GM21825 (cell line): Measurements from ENCODE around the gene SDCCAG8.
A peak's percentile ranks its signal among the peaks of the same experiment; 100 is the strongest.

Experiments
- ATAC-seq: cut with Tn5 transposase; IDR thresholded peaks from one replicate; pipeline ENCODE4 v1.9.1; 2021; ENCODE audit warnings: mild to moderate bottlenecking, moderate library complexity; ENCODE audit not compliant: unreplicated experiment

SDCCAG8 gene

DNA sequence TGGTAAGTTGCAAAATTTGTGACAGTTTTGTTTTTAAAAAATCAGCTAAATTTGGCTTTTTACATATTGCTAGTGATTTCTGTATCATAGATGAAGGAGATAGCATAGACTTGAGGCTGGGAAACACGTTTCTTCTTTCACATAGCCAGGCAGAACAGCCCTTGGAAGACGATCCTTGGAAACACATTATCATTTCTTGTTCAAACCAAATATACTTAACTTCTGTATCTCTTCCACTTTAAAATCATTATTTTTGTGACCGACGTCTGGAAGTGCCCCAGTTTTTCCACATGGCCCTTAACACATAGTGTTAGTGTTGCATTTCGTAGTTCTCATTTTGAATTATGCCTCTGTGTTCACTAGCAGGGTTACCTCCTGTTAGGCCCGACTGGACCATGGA is 193.5 kb downstream of the SDCCAG8 start:
- ATAC-seq, result no peak

DNA sequence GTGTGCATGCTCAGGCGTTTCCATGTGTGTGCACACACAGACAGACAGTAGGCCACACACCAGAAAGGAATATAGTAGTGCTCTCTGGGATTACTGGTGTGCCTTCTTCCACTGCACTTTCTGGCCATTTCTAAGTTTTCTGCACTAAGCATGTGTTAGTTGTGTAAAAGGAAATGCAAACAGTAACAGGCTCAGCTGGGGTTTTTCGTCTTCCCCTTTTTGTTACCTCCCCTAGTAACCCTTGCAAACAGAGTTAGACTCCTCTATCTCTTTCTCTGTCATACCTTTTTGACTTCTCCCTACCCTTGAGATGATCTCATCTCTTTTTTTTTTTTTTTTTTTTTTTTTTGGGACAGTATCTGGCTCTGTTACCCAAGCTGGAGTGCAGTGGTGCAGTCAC is 196.3 kb downstream of the SDCCAG8 start:
- no peak for ATAC-seq

DNA sequence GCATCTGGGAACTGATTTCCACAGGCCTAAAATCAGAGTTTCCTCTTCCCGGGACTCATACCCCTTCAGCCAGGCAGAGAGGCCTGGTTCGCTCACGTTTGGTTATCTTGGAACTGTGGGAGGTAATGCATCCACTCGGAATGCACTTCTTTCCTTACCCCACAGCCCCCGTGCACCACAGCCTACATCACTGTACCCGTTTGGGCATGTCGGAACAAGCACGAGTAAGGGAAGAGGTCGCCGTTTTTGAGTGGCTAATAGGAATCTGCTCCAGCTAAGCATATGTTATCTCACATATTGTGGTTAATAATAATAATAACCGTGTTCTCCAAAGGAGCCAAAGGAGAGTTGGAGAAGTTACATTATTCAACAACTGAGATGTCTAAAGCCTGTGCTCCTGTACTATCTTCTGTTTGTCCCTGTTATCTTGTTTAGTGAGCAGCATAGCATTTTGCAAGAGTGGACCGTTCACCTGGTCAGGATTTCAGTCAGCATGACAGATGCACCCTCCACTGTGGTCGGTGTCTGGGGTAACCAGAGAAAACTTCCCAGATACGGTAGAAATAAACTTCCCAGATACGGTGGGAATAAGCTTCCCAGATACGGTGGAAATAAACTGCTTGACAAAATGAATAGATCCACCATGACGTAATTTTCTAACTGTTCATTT is 198.6 kb downstream of the SDCCAG8 start:
- ATAC-seq, result no peak

DNA sequence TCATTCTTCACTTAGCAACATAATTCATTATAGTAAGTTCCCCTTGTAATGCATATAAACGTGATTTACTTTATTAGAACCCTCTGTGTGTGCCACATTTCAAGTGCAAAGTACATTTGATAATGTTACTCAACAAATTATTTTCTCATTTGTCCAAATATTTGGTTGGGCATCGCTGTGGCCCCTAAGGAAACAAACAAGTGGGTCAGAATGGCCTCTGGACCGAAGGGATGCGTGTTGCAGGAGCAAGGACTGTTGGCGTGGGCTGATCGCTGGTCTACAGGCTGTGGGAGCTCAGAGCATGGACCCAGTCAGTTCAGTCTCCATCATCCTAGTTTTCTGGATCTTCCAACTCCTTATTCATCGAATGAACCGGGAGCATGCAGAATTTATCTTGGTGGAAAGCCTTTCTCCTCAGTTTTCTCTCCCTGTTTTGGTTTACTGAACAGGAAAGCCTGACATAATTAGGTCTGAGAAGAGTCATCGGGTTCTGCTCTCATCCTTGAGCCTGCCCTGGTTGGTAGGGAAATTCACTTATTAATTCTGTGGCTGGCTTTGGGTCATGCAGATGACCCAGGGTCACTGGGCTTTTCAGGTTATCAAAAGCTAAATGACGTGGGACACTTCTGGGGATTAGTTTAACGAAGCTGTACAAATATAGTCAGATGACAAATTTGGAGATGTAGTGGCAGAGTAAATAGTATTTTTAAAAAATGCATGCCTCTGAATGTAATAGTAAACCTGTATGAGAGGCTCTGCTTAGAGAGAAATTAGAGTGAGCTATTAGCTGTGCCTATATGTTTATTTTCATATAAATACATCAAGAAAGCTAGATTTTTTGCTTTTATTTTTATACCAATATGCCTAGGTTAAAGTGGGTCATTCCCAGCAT is 200.2 kb downstream of the SDCCAG8 start:
- ATAC-seq, result no peak

DNA sequence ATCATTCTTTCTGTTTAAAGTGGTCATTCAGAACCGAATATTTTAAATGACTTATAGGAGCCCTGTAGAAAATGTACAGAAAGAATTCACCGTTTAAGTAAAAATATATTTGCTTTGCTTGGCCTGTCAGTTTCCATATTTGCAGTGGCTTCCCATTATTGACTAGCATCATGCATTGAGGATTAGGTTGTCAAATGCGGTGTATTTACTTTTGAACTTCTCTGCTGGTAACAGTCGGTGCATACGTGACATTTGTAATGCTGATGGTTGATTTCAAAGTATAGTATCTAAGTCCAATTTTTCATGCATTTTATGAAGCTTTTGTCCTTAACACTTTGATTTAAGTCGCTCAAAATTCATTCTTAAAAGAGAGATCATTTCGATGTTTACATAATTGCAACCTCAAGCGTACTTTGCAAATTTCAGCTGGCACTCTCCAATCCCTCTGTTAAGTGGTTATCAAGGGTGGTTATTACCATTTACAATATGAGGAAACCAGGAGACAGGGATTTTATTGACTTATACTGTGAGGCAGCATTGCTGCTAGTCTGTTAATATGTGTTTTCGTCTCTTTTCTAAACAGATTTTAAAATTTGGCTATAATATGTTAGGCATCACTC is 201.6 kb downstream of the SDCCAG8 start:
- ATAC-seq, result no peak

DNA sequence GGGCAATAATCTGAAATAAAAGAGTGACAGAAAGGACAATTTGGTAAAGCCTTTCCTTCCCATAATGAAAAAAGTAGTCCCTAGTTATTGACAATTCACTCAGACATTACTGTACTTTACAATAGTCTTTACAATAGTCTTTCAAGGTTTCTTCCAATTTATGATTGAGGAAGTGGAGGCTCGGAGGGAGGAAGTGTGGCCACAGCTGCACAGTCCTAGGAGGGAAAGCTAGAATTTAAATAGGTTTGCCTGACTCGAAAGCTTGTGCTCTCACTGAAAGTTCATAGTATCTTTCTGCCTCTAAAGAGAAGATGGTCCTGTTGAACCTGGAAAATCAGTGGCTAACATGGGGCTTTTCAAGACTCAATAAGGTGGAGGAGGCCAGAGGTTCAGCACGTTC is 203.2 kb downstream of the SDCCAG8 start:
- ATAC-seq, result no peak

DNA sequence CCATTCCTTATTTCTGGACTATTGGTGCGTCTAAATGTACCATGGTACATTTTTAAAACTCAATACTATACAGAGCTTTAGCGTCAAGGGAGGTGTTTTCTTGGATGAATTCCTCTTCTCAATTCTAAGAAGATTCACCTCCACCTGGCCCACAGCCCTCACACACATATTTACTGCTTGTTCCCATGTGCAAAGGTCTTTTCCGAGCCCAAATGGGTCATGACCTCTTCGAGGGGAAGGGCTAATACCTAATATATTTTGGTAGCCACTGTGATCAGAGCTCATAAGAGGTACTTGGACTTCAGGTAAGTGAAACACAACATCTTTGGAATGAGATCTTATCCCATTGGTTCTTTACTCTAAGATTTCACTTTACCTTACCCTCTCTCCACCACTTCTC is 205.9 kb downstream of the SDCCAG8 start:
- ATAC-seq, result no peak

DNA sequence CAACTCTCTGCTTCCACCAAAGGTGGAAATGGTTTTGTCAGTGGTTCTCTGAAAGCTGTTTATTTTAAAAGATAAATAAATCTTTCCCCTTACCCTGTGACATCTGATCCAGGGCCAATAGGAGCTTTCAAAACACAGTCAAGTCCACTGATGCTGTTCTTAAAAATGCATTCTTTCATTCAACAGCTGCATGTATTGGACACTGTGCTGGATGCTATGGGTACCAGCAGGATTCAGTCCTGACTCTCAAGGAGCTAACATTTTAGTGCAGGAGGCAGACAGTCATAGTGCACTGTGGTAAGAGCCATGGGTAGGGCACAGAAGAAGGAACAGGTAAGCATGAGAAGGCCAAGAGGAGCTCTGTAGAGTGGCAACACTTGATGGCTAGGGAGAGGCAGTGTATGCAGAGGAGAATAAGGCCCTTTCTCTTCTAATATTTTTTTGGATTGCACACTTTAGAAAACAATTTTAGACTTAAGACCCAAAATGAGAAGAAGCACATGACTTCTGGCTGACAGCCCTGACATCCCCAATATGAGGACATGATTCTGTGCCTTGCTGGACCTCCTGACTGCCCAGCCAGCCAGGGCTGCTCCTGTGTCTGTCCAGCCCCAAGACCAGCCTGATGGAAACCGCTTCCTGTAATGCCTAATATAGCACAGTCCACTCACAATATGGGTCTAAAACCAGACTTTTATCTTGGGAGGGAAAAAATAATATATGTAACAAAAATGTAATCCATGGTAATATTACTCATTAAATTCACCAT is 207.3 kb downstream of the SDCCAG8 start:
- no peak for ATAC-seq

DNA sequence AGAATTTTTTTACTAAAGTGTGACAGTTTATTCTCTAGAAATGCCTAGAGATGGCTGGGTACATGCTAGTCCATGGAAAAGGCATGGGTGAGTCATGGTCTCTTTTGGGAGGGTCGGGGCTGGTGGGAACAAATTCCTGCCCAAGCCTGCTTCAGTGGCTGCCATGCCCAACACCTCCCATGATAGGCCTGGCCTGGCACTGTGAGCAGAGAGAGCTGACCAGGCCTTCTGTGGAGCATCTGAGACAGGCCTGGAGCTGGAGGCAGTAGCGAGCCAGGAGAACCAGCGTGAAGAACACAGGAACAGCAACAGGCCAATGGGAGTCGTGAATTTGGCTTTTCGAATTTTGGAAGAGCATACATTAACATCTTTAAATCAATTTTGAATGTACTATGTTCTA is 209.2 kb downstream of the SDCCAG8 start:
- no peak for ATAC-seq

DNA sequence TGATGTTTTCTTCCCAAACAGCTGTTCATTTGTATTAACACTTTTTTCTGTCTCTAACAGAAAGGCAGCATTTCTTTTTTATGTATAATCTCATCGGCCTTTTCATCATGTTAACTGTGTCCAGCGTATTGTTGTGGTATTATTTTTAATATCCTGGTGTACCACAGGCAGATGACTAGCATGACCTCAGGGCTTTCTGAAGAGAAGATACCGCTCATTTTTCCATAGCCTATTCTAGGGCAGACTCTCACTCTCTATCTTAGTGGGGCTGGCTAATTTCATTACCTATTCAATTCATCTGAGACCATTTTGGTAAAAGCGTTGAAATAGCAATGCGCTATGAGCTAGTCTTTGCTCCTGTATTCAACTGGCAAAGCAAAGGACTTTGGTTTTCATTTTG is 209.9 kb downstream of the SDCCAG8 start:
- ATAC-seq, result no peak

DNA sequence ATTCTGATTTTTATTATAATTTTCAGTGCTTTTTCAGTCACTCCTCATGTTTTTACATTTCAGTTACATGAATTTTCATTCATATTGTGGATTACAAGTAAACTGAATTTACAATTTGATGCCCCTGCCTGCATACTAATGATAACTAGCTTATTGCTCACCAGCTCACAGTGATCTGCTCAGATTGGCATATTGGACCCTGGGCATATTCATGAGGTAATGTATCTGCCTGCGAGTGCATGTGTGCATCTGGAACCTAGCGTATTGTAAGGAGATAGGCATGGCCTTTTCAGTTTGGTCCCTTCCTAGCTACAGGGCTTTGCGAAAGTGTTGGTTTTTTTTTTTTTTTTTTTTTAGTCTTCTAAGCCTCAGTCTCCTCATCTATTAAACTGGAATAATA is 213.7 kb downstream of the SDCCAG8 start:
- ATAC-seq, result no peak

DNA sequence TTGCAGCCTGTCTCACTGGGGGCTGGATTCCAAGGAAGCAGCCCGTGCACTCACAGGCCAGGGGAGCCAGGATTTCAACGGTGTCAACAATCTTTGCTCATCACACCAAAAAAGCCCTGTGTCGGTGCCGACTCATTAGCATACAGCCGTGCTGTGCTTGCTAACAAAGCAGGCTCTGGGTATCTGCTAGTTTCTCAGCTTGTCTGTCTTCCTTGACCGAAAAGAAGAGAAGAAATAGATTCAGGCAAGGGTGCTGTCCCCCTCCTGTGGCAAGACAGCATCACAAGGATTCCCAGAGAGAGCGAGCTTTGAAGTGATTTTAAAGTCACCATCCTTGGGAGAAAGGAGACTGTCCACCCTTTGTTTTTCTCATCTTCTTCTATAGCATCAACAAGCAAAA is 214.7 kb downstream of the SDCCAG8 start:
- ATAC-seq, result no peak

DNA sequence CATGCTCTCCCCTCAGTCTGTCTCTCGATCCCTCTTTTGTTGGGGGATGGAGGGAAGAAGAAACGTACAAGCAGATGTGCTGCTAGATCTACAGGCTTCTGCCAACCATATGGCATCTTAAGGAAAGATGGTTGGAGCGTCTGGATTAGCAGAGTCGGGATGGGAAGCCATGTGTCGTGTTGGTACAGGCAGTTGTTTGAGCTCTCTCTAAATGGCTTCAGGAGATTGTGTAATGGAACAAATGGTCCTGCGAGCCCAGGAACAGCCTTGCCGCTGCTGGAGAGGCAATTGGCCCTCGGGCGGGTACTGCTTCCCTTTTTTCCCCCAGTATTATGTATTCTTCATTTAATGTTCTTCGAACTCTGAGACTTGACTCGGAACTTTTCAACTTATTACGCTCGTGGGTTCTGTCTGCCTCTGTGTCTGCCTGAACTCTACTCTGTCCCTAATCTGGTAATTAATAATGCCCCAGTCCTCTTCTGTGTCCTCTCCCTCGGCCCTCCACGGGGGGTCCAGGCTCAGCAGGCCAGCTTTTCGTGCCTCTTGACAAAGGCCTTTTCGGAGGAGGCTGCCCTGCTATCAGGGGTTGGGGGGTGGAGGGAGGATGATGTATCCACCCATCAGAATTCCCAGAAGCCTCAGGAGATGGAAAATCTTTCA is 215.3 kb downstream of the SDCCAG8 start:
- ATAC-seq, result no peak

DNA sequence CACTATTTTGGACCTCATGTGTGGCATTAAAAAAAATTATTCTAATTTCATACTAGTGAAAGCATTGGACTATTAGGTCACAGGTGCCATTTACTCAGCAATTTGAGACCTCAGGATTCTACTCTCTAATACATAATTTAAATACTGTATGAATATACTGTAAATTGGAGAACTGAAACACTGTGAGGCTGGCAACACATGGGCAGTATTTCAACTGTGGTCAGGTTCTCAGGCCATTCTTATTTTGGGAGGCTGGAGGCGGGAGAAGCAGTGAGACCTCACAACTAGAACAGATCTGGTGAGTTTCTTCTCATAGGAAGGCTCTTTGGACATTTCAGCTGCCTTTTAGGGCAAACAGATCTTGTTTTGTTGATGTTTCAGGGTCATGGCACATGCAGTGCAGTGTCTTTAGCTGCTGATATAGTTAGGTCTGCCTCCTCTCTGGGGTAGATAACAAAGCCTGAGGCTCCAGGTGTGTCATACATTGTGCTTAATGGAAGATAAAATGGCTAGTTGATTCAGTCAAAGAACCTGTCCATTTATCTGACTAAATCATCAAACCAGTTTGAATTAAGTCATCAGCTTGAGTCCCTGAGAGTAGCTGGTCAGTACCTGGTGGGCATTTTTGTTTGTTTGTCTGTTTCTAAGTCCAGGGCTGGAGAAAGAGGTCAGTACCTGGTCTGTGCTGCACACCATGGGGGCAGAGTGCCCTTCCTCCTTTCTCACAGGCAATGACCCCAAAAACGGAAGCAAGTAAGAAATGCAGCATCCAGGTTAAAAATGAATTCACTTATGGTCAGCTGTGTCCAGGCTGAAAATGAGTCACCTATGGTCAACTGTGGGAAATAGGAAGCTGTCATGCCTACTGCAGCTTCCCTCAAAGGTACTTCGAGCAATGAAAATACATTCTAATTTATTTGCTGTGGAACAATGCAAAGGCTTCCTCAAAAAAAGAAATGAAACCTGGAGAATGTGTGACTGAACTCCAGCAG is 216.2 kb downstream of the SDCCAG8 start:
- peak; percentile 72 for ATAC-seq

DNA sequence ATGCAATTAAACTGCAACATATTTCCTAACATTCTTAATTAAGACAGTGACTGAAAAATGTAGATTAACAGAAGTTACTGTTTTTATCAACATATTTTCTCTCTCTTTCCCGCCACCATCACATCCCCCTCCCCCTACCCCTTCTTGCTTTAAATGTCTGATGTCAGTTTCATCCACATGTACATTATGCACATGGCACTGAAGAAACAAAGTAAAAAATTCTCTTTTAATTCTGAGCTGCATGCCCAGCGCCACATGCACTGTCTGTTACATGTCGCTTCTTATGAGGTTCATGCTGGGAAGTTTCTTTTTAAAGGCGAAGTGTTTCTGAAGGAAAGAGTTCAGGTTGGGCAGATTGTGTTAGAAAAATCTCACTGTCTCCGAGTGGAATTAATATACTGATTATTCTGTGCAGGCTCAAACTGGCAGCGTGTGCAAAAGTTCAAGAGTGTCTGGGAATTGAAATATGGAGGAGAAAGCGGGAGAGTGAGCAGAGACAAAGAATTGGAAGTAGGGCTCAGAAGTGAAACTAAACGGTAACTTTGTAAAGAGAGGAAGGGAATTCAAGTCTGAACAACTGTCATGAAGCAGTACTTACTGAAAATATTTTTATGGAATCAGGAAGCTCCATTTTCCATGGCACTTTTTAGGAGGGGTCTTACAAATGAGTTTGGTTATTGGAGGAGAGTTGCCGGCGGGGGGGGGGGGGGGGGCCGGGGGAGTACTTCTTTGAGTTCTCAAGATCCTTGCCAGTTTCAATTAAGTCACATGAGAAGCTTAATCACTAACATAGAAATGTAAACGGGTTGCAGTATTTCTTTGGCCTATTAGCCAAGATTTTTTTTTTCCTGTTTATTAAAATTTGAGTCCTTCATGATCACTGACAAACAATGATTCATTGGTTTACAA is 217.6 kb downstream of the SDCCAG8 start:
- no peak for ATAC-seq

DNA sequence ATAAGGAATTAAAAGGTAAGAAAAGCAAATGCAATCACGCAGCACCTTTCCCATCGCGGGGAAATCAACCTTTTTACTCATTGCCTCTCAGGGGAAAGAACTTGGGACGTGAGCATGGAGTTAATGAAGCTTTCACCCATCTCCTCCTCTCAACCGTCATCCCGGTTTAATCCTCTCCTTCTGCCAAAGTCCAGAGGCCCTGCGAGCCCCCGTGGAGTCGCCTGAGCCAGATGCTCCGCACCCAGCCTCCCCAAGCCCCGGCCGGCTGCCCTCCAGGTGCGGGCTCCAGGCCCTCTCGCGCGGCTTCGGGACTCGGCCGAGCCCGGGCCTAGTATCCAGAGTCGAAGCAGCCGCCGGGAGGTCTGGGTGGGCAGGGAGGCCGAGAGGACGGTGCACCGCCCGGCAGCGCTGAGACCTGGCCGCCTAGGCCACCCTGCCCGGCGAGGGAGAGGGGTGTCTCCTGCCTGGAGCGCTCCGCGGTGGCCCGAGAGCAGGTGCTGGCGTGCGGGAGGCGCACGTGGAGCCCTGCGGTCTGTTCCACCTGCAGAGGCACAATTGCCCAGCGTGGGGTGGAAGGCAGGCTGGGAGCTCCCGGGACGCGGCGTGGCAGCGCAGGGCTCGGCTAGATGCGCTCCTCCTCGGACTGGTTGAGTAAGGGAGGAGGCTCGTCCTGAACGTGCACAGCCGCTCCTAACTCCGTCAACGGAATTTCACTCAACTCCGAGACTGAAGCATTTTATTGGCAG is 218.5 kb downstream of the SDCCAG8 start:
- ATAC-seq, result no peak

DNA sequence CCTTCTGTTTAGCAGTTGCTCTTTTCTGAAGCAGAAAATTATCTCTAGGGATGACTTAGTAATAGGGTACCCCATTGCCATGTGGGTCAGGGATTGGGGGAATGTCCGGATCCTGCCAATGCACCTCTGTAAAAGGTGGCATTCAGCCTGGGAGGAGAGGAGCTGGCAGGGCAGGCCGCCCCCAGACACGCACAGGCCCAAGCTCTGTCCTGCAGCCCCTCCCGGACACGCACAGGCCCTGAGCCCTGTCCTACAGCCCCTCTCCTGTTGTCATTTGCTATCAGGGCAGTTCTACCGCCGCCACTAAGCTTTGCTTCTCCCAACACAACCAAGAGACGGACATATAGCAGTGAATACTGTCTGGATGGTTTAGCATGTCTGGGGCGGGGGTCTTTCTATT is 219.1 kb downstream of the SDCCAG8 start:
- no peak for ATAC-seq

DNA sequence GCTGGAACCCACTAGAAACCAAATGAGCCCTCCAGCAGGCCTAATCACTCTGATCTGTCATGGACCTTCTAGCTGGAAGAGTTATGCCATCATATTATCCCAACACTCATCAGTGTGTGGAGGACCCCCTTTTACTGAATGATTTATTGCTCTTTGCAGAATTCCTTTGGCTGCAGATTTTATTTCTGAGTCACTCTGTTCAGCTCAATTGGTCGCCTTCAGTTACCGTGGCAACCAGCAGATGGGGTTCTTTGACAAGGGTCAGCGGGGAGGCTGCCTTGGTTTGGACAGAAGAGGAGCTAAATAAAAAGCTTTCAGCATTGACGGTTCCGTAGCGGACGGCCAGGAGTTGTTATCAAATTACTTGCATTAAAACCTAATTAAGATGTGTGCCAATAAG is 220.1 kb downstream of the SDCCAG8 start:
- no peak for ATAC-seq
